DND-41 (cell line): ENCODE data around the gene TNS3.

Source experiments
- ATAC-seq: fragments of 200-7000 bp; cut with Tn5 transposase; 3 replicates; pipeline ENCODE4 v1.9.1; 2021; ENCODE audit warnings: low read depth; ENCODE audit not compliant: insufficient read depth
- DNase-seq: peaks from one replicate; pipeline ENCODE4 v3.0.0-alpha.2; 2020
- H2AFZ ChIP-seq: 2 replicates; pipeline ENCODE4 v1.6.0; 2012; ENCODE audit warnings: low read depth, low read length
- H3K27ac ChIP-seq: 2 replicates; pipeline ENCODE4 v1.5.1; 2012; ENCODE audit warnings: low read length, inconsistent platforms
- H3K27me3 ChIP-seq: fragments of 200-600 bp; sonication (generic); 2 replicates; pipeline ENCODE4 v1.6.0; 2012; ENCODE audit warnings: low read length, mild to moderate bottlenecking, inconsistent platforms; ENCODE audit not compliant: insufficient read depth, poor library complexity
- H3K36me3 ChIP-seq: 2 replicates; pipeline ENCODE4 v1.5.1; 2012; ENCODE audit warnings: low read length, inconsistent platforms; ENCODE audit not compliant: insufficient read depth
- H3K4me1 ChIP-seq: 2 replicates; pipeline ENCODE4 v1.5.1; 2012; ENCODE audit warnings: mild to moderate bottlenecking, low read length; ENCODE audit not compliant: insufficient read depth
- H3K4me2 ChIP-seq: 2 replicates; pipeline ENCODE4 v1.6.0; 2012; ENCODE audit warnings: mild to moderate bottlenecking, moderate library complexity, low read length, inconsistent platforms; ENCODE audit not compliant: insufficient read depth
- H3K4me3 ChIP-seq, 2 experiments: fragments of 200-600 bp in 1 of 2; shearing (Covaris generic) in 1 of 2; 2 replicates each; pipeline ENCODE4 v1.5.1; 2012 to 2016; ENCODE audit warnings: inconsistent platforms in 2 of 2, low read length in 2 of 2, mild to moderate bottlenecking in 2 of 2, low read depth in 1 of 2, moderate library complexity in 1 of 2
- H3K79me2 ChIP-seq: 2 replicates; pipeline ENCODE4 v1.6.0; 2012; ENCODE audit warnings: low read length, inconsistent platforms; ENCODE audit not compliant: insufficient read depth
- H3K9ac ChIP-seq: 2 replicates; pipeline ENCODE4 v1.6.0; 2012; ENCODE audit warnings: low read depth, mild to moderate bottlenecking, inconsistent platforms, low read length, moderate library complexity
- H3K9me3 ChIP-seq: 2 replicates; pipeline ENCODE4 v1.5.1; 2012; ENCODE audit warnings: low read length, moderate library complexity, mild to moderate bottlenecking, inconsistent platforms; ENCODE audit not compliant: insufficient read depth, severe bottlenecking
- H4K20me1 ChIP-seq: 2 replicates; pipeline ENCODE4 v1.6.0; 2012; ENCODE audit warnings: low read length; ENCODE audit not compliant: insufficient read depth
- CTCF ChIP-seq: IDR thresholded peaks from 2 replicates; pipeline ENCODE4 v1.5.1; 2012; ENCODE audit warnings: borderline replicate concordance, low read length, moderate library complexity, mild to moderate bottlenecking; ENCODE audit not compliant: poor library complexity, severe bottlenecking; ENCODE audit errors: extremely low read depth
- EZH2 ChIP-seq: IDR thresholded peaks from 3 replicates; pipeline ENCODE4 v1.6.1; 2012; ENCODE audit warnings: borderline replicate concordance, low read depth, mild to moderate bottlenecking, moderate library complexity, low read length, inconsistent platforms; ENCODE audit not compliant: severe bottlenecking

The TNS3 gene

GRCh38 chr7:47225387-47226131 lies 356.4 kb downstream of the TNS3 start:
- no peak for DNase-seq

More at GRCh38 chr7:47225387-47226131, 356.4 kb downstream of the TNS3 start:
- TF ChIP-seq EZH2 = no peak
- TF ChIP-seq CTCF = no peak
- Histone ChIP-seq H3K9ac (no peak overlapping the region), H3K4me3 (no peak overlapping the region), H3K27ac (no peak overlapping the region), H3K36me3 (no peaks in the 10 kb centered on the region), H4K20me1 (no peaks in the 10 kb centered on the region), H3K9me3 (no peaks in the 10 kb centered on the region), H2AFZ (no peak overlapping the region), H3K4me1 (no peaks in the 10 kb centered on the region), H3K4me2 (no peak overlapping the region), H3K27me3 (no peaks in the 10 kb centered on the region), H3K79me2 (no peaks in the 10 kb centered on the region)
- no peak for ATAC-seq
